GM12878 (cell line): ENCODE measurements around the gene TPCN2. TPM values are rescaled to one million over a fixed set of nuclear protein-coding genes. Genes with fewer than 3 reads are reported as not detected.

ENCODE experiments used
- ATAC-seq: fragments of 200-7000 bp; cut with Tn5 transposase; 3 replicates; pipeline ENCODE4 v1.9.1; 2020; ENCODE audit warnings: mild to moderate bottlenecking, moderate library complexity
- BruUV-seq: library from RNA; stranded (reverse); fragments of 400-500 nt; replicated peaks from 2 replicates; lab custom pipeline; 2021; lab: Mats Ljungman, UMichigan
- CTCF ChIA-PET: fragments of 300-600 bp; sonication (Branson Sonifier 250); formaldehyde crosslinking; extraction: SDS; loops from one replicate; lab custom pipeline; 2021; ENCODE audit warnings: inconsistent platforms; lab: Yijun Ruan, JAX
- POLR2A ChIA-PET: fragments of 350-600 bp; formaldehyde crosslinking; extraction: SDS; loops from one replicate; lab custom pipeline; 2021; ENCODE audit warnings: inconsistent platforms; lab: Charles Lee
- RAD21 ChIA-PET: fragments of 300-600 bp; sonication (Branson Sonifier 250); formaldehyde crosslinking; loops from one replicate; lab custom pipeline; 2023; ENCODE audit warnings: antibody characterized with exemption; ENCODE audit not compliant: unreplicated experiment; lab: Charles Lee
- SMC1A ChIA-PET: fragments of 300-600 bp; sonication (Branson Sonifier 250); formaldehyde crosslinking; loops from one replicate; lab custom pipeline; 2023; ENCODE audit not compliant: unreplicated experiment, uncharacterized antibody; lab: Charles Lee
- DNase-seq: peaks from one replicate; pipeline ENCODE4 v3.0.0-alpha.2; 2011; ENCODE audit warnings: low read depth, low spot score
- FAIRE-seq: peaks from 3 replicates; lab custom pipeline; 2011; peaks lifted over from hg19 to GRCh38; lab: Jason Lieb, UNC
- H2AFZ ChIP-seq: 2 replicates; pipeline ENCODE4 v1.6.0; 2011; ENCODE audit warnings: low read depth, low read length, control low read depth; ENCODE audit not compliant: control insufficient read depth
- H3K27ac ChIP-seq: 2 replicates; pipeline ENCODE4 v1.5.1; 2011; ENCODE audit warnings: control low read depth; ENCODE audit not compliant: control insufficient read depth, insufficient read depth
- H3K27me3 ChIP-seq, 2 experiments: replicated peaks in 1 of 2; 2 replicates each; pipeline versions ENCODE4 v1.6.0 to v1.6.1; 2011; ENCODE audit warnings: low read length in 1 of 2; ENCODE audit not compliant: control insufficient read depth in 2 of 2, insufficient read depth in 2 of 2
- H3K36me3 ChIP-seq, 2 experiments: 2 replicates each; pipeline ENCODE4 v1.5.1; 2011; ENCODE audit warnings: low read length in 1 of 2; ENCODE audit not compliant: control insufficient read depth in 2 of 2, insufficient read depth in 2 of 2
- H3K4me1 ChIP-seq: 2 replicates; pipeline ENCODE4 v1.6.1; 2011; ENCODE audit warnings: mild to moderate bottlenecking, low read length, moderate library complexity, mixed read lengths; ENCODE audit not compliant: control insufficient read depth, insufficient read depth
- H3K4me2 ChIP-seq: 2 replicates; pipeline ENCODE4 v1.6.0; 2011; ENCODE audit warnings: control low read depth; ENCODE audit not compliant: control insufficient read depth, insufficient read depth
- H3K4me3 ChIP-seq: fragments of 200-600 bp; sonication (generic); 2 replicates; pipeline ENCODE4 v1.5.1; 2016
- H3K79me2 ChIP-seq: 2 replicates; pipeline ENCODE4 v1.6.0; 2011; ENCODE audit warnings: low read length; ENCODE audit not compliant: control insufficient read depth, insufficient read depth
- H3K9ac ChIP-seq: 2 replicates; pipeline ENCODE4 v1.8.0; 2011; ENCODE audit warnings: low read length, control low read depth, mixed read lengths; ENCODE audit not compliant: control insufficient read depth, insufficient read depth
- H3K9me3 ChIP-seq: replicated peaks from 3 replicates; pipeline ENCODE4 v1.5.1; 2011; ENCODE audit warnings: mild to moderate bottlenecking, low read length; ENCODE audit not compliant: control insufficient read depth, insufficient read depth
- H4K20me1 ChIP-seq: 2 replicates; pipeline ENCODE4 v1.6.0; 2011; ENCODE audit not compliant: control insufficient read depth, insufficient read depth
- CEBPB ChIP-seq, 2 experiments: fragments of 150-350 bp in 1 of 2; IDR thresholded peaks; 2 replicates each; pipeline ENCODE4 v1.6.1; 2012 to 2014; ENCODE audit warnings: low read depth in 2 of 2, low read length in 2 of 2, borderline replicate concordance in 1 of 2, inconsistent platforms in 1 of 2
- POLR2AphosphoS5 ChIP-seq: IDR thresholded peaks from 2 replicates; pipeline ENCODE4 v1.6.1; 2011; ENCODE audit warnings: mild to moderate bottlenecking, low read length, inconsistent platforms
- SREBF2 ChIP-seq: IDR thresholded peaks from 2 replicates; pipeline ENCODE4 v1.6.1; 2012; ENCODE audit warnings: mild to moderate bottlenecking, low read length
- STAT1 ChIP-seq: fragments of 450-650 bp; conservative IDR thresholded peaks from 2 replicates; pipeline ENCODE4 v1.6.1; 2014; ENCODE audit warnings: antibody characterized with exemption, mild to moderate bottlenecking
- WRNIP1 ChIP-seq: IDR thresholded peaks from 2 replicates; pipeline ENCODE4 v1.6.1; 2011; ENCODE audit warnings: low read depth, low read length, improper control_type of control experiment, borderline replicate concordance
- WGBS: methylation state at CpG from one replicate; pipeline ENCODE4 v1.1.6; 2016; ENCODE audit warnings: low lambda C conversion rate; ENCODE audit not compliant: insufficient replicate concordance, insufficient coverage; ENCODE audit errors: missing lambda C conversion rate; 5-methylcytosine and 5-hydroxymethylcytosine counted together
- in situ Hi-C: fragments of 300-500 bp; cut with MboI; formaldehyde crosslinking; loops from 9 replicates; pipeline ENCODE4 v1.14.3; 2018; ENCODE audit warnings: mixed read lengths
- intact Hi-C: fragments of 100-400 bp; cut with micrococcal nuclease; formaldehyde crosslinking; loops from one replicate; pipeline ENCODE4 v1.14.2; 2022; ENCODE audit not compliant: unreplicated experiment
- polyA plus RNA-seq, 11 experiments: library from polyadenylated mRNA; depleted of rRNA in 4 of 11; unstranded in 6 of 11; stranded (reverse) in 5 of 11; fragments of >200 nt; fragmentation: Nextera tagmentation in 4 of 11; fragmentation: Illumina TruSeq in 1 of 11; extraction: Ambion mirVana in 4 of 11; extraction: Trizol in 1 of 11; gene quantifications; 1 replicate in 1 of 11; 2 replicates in 10 of 11; pipeline versions ENCODE4 v1.2.1 to v1.2.3, GENCODE V29; 2011 to 2016; ENCODE audit warnings: inconsistent platforms in 2 of 11, missing spikeins in 2 of 11, low read depth in 1 of 11
- total RNA-seq, 4 experiments: library from RNA; depleted of rRNA in 3 of 4; stranded (reverse); fragments of >200 nt in 3 of 4; fragmentation: Illumina TruSeq in 1 of 4; extraction: Trizol in 1 of 4; gene quantifications; 2 replicates each; pipeline versions ENCODE4 v1.2.1 to v1.2.3, GENCODE V29; 2013 to 2021
- TF ChIP-seq, protein P1 (sequence below): fragments of 450-650 bp; IDR thresholded peaks from 2 replicates; pipeline ENCODE4 v1.6.1; 2016; ENCODE audit warnings: mild to moderate bottlenecking, moderate library complexity, borderline replicate concordance
- TF ChIP-seq, protein P2 (sequence below), 3 experiments: IDR thresholded peaks in 2 of 3; conservative IDR thresholded peaks in 1 of 3; 2 replicates each; pipeline ENCODE4 v1.5.1; 2011; ENCODE audit warnings: low read depth in 3 of 3, low read length in 3 of 3, mild to moderate bottlenecking in 3 of 3, control low read depth in 2 of 3, moderate library complexity in 2 of 3, inconsistent platforms in 1 of 3, mixed read lengths in 1 of 3; ENCODE audit not compliant: control insufficient read depth in 2 of 3, insufficient read depth in 1 of 3; ENCODE audit errors: extremely low read depth in 1 of 3

Gene TPCN2
- total and polyA plus RNA-seq, 10 of the 15 experiments (the other 5 are each of a cell fraction or from before 2014, with no cell fraction given), result 1.7 to 18.4 (median 8.4) TPM

DNA sequence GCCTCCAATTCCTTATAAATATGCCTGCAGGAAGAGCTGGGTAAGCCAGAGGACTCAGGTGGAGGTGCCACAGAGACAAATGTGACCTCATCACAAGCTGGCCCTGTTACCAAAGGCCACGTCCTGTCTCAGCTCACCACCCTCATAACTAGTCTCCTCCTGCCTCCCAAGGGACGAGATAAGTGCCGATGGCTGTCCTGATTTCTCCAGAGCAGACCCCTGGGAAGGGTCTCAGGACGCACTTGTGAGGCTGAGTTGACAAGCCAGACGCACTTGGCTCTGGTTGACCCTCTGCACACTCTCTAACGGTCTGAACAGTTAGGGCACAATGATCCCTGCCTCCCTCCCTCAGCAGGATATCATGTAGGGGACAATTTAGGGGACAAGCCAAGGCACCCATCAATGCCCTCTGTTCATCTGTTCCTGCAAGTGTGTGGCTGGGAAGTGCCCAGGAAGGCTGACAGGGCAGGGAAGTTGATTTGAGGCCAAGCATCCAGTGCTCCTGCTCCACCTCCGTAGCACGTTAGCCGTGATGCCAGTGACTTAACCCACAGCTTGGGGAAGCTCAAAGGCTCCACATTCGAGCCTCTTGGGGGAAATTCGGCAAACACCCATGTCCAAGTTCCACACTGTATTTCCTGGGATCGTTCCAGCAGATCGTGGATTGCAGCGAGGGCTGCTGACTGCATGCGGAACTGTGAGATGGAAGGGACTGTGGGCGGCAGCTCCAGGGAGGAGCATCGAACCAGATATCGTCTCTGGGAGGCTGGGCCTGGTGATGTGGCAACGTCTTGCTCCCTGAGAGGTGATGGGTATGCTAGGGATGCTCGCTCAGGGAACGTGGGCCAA, 109.8 kb downstream of the TPCN2 start:
- no TSS peak for BruUV-seq
- H3K9ac ChIP-seq, result no peak overlapping the region
- RAD21 ChIA-PET, result interaction anchor here (2.0 kb wide), 1 partner anchor 53 kb away, joined by 6 read pairs; no protein-coding TSS in a partner anchor
- SMC1A ChIA-PET, result interaction anchor here (5.5 kb wide), 1 partner anchor 8 kb away, joined by 35 read pairs; no protein-coding TSS in a partner anchor
- H3K36me3 ChIP-seq, result no peaks in the 10 kb centered on the region
- H4K20me1 ChIP-seq, result no peaks in the 10 kb centered on the region
- H3K9me3 ChIP-seq, result peaks cover 1% of the 10 kb centered on the region; the same call in 2 of the 3 replicates
- no peak overlapping the region for H3K4me3 ChIP-seq
- peaks cover 30% of the 10 kb centered on the region for H3K4me1 ChIP-seq
- no peak for DNase-seq
- 85% methylated on average over 21 of the region's 21 CpGs for WGBS
- H3K27me3 ChIP-seq, result no peaks in the 10 kb centered on the region
- CTCF ChIA-PET, result interaction anchor here (2.7 kb wide), 1 partner anchor 57 kb away, joined by 7 read pairs; no protein-coding TSS in a partner anchor
- TF ChIP-seq CEBPB (IDR thresholded peaks at IDR 0.05; ENCODE audit: borderline replicate concordance in 1 of 2, low read depth in 2 of 2, low read length in 2 of 2), result no peak
- peak; percentile 37; the same call in 1 of the 2 replicates for TF ChIP-seq POLR2AphosphoS5
- no peak overlapping the region for H3K27ac ChIP-seq
- intact Hi-C loops, result no loop called here
- H2AFZ ChIP-seq, result no peak overlapping the region
- ATAC-seq, result no peak
- peak overlapping the region; percentile 73; the same call in 1 of the 2 replicates for H3K4me2 ChIP-seq
- POLR2A ChIA-PET, result interaction anchor here (0.7 to 2.8 kb wide), 4 partner anchors 13 to 139 kb away, joined by 3 to 8 read pairs (median 5); no protein-coding TSS in a partner anchor
- peaks cover 5% of the 10 kb centered on the region for H3K79me2 ChIP-seq
- in situ Hi-C loops, result no loop called here
- FAIRE-seq, result peak; percentile 61

GRCh38 chr11:69159150-69159852, 110.6 kb downstream of the TPCN2 start:
- CTCF ChIA-PET, result no interaction called here
- DNase-seq, result no peak
- peaks cover 4% of the 10 kb centered on the region; the same call in 2 of the 3 replicates for H3K9me3 ChIP-seq
- no peak overlapping the region for H3K4me2 ChIP-seq
- intact Hi-C loops (no loop called here), in situ Hi-C loops (no loop called here)
- SMC1A ChIA-PET, result no interaction called here
- WGBS, result 91% methylated on average over 19 of the region's 19 CpGs
- peaks cover 24% of the 10 kb centered on the region for H3K4me1 ChIP-seq
- no peaks in the 10 kb centered on the region for H4K20me1 ChIP-seq
- no peaks in the 10 kb centered on the region for H3K36me3 ChIP-seq
- POLR2A ChIA-PET, result no interaction called here
- H3K79me2 ChIP-seq, result peaks cover 5% of the 10 kb centered on the region
- H3K27me3 ChIP-seq, result no peaks in the 10 kb centered on the region
- H2AFZ ChIP-seq, result no peak overlapping the region
- RAD21 ChIA-PET, result interaction anchor here (1.7 kb wide), 1 partner anchor 138 kb away, joined by 4 read pairs; no protein-coding TSS in a partner anchor
- FAIRE-seq, result no peak
- H3K27ac ChIP-seq, result no peak overlapping the region
- BruUV-seq, result no TSS peak
- H3K4me3 ChIP-seq, result no peak overlapping the region
- H3K9ac ChIP-seq, result no peak overlapping the region
- no peak for ATAC-seq
- TF ChIP-seq, protein P1, sequence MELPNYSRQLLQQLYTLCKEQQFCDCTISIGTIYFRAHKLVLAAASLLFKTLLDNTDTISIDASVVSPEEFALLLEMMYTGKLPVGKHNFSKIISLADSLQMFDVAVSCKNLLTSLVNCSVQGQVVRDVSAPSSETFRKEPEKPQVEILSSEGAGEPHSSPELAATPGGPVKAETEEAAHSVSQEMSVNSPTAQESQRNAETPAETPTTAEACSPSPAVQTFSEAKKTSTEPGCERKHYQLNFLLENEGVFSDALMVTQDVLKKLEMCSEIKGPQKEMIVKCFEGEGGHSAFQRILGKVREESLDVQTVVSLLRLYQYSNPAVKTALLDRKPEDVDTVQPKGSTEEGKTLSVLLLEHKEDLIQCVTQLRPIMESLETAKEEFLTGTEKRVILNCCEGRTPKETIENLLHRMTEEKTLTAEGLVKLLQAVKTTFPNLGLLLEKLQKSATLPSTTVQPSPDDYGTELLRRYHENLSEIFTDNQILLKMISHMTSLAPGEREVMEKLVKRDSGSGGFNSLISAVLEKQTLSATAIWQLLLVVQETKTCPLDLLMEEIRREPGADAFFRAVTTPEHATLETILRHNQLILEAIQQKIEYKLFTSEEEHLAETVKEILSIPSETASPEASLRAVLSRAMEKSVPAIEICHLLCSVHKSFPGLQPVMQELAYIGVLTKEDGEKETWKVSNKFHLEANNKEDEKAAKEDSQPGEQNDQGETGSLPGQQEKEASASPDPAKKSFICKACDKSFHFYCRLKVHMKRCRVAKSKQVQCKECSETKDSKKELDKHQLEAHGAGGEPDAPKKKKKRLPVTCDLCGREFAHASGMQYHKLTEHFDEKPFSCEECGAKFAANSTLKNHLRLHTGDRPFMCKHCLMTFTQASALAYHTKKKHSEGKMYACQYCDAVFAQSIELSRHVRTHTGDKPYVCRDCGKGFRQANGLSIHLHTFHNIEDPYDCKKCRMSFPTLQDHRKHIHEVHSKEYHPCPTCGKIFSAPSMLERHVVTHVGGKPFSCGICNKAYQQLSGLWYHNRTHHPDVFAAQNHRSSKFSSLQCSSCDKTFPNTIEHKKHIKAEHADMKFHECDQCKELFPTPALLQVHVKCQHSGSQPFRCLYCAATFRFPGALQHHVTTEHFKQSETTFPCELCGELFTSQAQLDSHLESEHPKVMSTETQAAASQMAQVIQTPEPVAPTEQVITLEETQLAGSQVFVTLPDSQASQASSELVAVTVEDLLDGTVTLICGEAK, result no peak
- TF ChIP-seq WRNIP1, result no peak
- TF ChIP-seq, protein P2, sequence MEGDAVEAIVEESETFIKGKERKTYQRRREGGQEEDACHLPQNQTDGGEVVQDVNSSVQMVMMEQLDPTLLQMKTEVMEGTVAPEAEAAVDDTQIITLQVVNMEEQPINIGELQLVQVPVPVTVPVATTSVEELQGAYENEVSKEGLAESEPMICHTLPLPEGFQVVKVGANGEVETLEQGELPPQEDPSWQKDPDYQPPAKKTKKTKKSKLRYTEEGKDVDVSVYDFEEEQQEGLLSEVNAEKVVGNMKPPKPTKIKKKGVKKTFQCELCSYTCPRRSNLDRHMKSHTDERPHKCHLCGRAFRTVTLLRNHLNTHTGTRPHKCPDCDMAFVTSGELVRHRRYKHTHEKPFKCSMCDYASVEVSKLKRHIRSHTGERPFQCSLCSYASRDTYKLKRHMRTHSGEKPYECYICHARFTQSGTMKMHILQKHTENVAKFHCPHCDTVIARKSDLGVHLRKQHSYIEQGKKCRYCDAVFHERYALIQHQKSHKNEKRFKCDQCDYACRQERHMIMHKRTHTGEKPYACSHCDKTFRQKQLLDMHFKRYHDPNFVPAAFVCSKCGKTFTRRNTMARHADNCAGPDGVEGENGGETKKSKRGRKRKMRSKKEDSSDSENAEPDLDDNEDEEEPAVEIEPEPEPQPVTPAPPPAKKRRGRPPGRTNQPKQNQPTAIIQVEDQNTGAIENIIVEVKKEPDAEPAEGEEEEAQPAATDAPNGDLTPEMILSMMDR (IDR thresholded peaks at IDR 0.05 in 2 of 3, conservative IDR thresholded peaks at IDR 0.05 in 1 of 3; ENCODE audit: control insufficient read depth in 2 of 3, extremely low read depth in 1 of 3, insufficient read depth in 1 of 3, low read depth in 3 of 3, low read length in 3 of 3), result no peak
- no peak for TF ChIP-seq SREBF2
- TF ChIP-seq STAT1, result no peak
